KMS-11 (cell line): ENCODE data around the gene ATP9B.

ENCODE experiments used
- H2AFZ ChIP-seq: fragments of 200-600 bp; sonication (generic); 2 replicates; pipeline ENCODE4 v1.6.1; 2016; ENCODE audit warnings: antibody characterized with exemption, mixed run types, low read depth
- H3K27ac ChIP-seq: fragments of 200-600 bp; sonication (generic); 2 replicates; pipeline ENCODE4 v1.6.1; 2016; ENCODE audit warnings: mild to moderate bottlenecking, mixed run types
- H3K27me3 ChIP-seq: fragments of 200-600 bp; sonication (generic); 2 replicates; pipeline ENCODE4 v1.6.1; 2017; ENCODE audit warnings: mild to moderate bottlenecking, low read depth, mixed run types, moderate library complexity; ENCODE audit not compliant: insufficient read depth
- H3K36me3 ChIP-seq: fragments of 200-600 bp; sonication (generic); 2 replicates; pipeline ENCODE4 v1.6.1; 2017; ENCODE audit warnings: mild to moderate bottlenecking, mixed run types; ENCODE audit not compliant: insufficient read depth
- H3K4me1 ChIP-seq: fragments of 200-600 bp; sonication (generic); 2 replicates; pipeline ENCODE4 v1.6.1; 2016; ENCODE audit warnings: mild to moderate bottlenecking, low read depth, mixed run types; ENCODE audit not compliant: poor library complexity, severe bottlenecking
- H3K4me2 ChIP-seq: fragments of 200-600 bp; sonication (generic); 2 replicates; pipeline ENCODE4 v1.7.0; 2016; ENCODE audit warnings: mild to moderate bottlenecking, mixed run types
- H3K4me3 ChIP-seq: fragments of 200-600 bp; sonication (generic); IDR thresholded peaks from 2 replicates; pipeline ENCODE4 v1.6.1; 2017; ENCODE audit warnings: low read depth, low read length, mixed read lengths; ENCODE audit not compliant: insufficient read depth
- H3K79me2 ChIP-seq: fragments of 200-600 bp; sonication (generic); 2 replicates; pipeline ENCODE4 v1.6.1; 2016; ENCODE audit warnings: low read depth, mixed run types; ENCODE audit not compliant: insufficient read depth
- H3K9ac ChIP-seq: fragments of 200-600 bp; sonication (generic); 2 replicates; pipeline ENCODE4 v1.6.1; 2016; ENCODE audit warnings: mild to moderate bottlenecking, mixed run types
- H4K20me1 ChIP-seq: fragments of 200-600 bp; sonication (generic); 2 replicates; pipeline ENCODE4 v1.6.1; 2016; ENCODE audit warnings: mild to moderate bottlenecking, mixed run types; ENCODE audit not compliant: insufficient read depth
- CTCF ChIP-seq: fragments of 200-600 bp; sonication (generic); conservative IDR thresholded peaks from 2 replicates; pipeline ENCODE4 v1.6.1; 2017; ENCODE audit warnings: low read depth, mild to moderate bottlenecking, antibody characterized with exemption, low read length, moderate library complexity, mixed read lengths

ATP9B gene

GRCh38 chr18:79360933-79361332 is 291.7 kb downstream of the ATP9B start:
- no peak for TF ChIP-seq CTCF
- Histone ChIP-seq H3K4me3 (no peak overlapping the region), H3K9ac (no peak overlapping the region), H3K79me2 (no peaks in the 10 kb centered on the region), H3K36me3 (peaks cover 6% of the 10 kb centered on the region; the same call in 1 of the 2 replicates), H4K20me1 (no peaks in the 10 kb centered on the region), H3K27me3 (no peaks in the 10 kb centered on the region), H3K27ac (no peak overlapping the region), H3K4me1 (peaks cover 13% of the 10 kb centered on the region), H3K4me2 (no peak overlapping the region), H2AFZ (no peak overlapping the region)

- Histone ChIP-seq H2AFZ (no peak overlapping the region), H3K4me3 (no peak overlapping the region), H3K79me2 (no peaks in the 10 kb centered on the region), H3K4me2 (no peak overlapping the region), H3K36me3 (peaks cover 6% of the 10 kb centered on the region; the same call in 1 of the 2 replicates), H3K27ac (no peak overlapping the region), H3K27me3 (no peaks in the 10 kb centered on the region), H4K20me1 (no peaks in the 10 kb centered on the region), H3K9ac (no peak overlapping the region), H3K4me1 (peaks cover 13% of the 10 kb centered on the region)
- no peak for TF ChIP-seq CTCF
These were observed 292.8 kb downstream of the ATP9B start for GRCh38 chr18:79361766-79362522.

- Histone ChIP-seq H3K9ac (no peak overlapping the region), H3K4me2 (no peak overlapping the region), H3K4me3 (no peak overlapping the region), H4K20me1 (no peaks in the 10 kb centered on the region), H3K79me2 (no peaks in the 10 kb centered on the region), H2AFZ (no peak overlapping the region), H3K36me3 (peaks cover 3% of the 10 kb centered on the region; the same call in 1 of the 2 replicates), H3K27me3 (no peaks in the 10 kb centered on the region), H3K4me1 (no peaks in the 10 kb centered on the region), H3K27ac (no peak overlapping the region)
- no peak for TF ChIP-seq CTCF
These were observed 296.5 kb downstream of the ATP9B start for GRCh38 chr18:79365701-79366100.

GRCh38 chr18:79366177-79367094 is 297.2 kb downstream of the ATP9B start:
- Histone ChIP-seq H3K27me3 (no peaks in the 10 kb centered on the region), H3K4me3 (no peak overlapping the region), H3K4me1 (no peaks in the 10 kb centered on the region), H4K20me1 (no peaks in the 10 kb centered on the region), H2AFZ (no peak overlapping the region), H3K4me2 (no peak overlapping the region), H3K36me3 (peaks cover under 1% of the 10 kb centered on the region; the same call in 1 of the 2 replicates), H3K9ac (no peak overlapping the region), H3K27ac (no peak overlapping the region), H3K79me2 (no peaks in the 10 kb centered on the region)
- no peak for TF ChIP-seq CTCF
